GM19099 (cell line): ENCODE data around the gene TTC39C.

Experiments used
- POLR2A ChIP-seq: IDR thresholded peaks from 3 replicates; pipeline ENCODE4 v1.6.1; 2011; ENCODE audit warnings: low read depth; ENCODE audit not compliant: insufficient read length; ENCODE audit errors: extremely low read depth

Gene TTC39C

DNA sequence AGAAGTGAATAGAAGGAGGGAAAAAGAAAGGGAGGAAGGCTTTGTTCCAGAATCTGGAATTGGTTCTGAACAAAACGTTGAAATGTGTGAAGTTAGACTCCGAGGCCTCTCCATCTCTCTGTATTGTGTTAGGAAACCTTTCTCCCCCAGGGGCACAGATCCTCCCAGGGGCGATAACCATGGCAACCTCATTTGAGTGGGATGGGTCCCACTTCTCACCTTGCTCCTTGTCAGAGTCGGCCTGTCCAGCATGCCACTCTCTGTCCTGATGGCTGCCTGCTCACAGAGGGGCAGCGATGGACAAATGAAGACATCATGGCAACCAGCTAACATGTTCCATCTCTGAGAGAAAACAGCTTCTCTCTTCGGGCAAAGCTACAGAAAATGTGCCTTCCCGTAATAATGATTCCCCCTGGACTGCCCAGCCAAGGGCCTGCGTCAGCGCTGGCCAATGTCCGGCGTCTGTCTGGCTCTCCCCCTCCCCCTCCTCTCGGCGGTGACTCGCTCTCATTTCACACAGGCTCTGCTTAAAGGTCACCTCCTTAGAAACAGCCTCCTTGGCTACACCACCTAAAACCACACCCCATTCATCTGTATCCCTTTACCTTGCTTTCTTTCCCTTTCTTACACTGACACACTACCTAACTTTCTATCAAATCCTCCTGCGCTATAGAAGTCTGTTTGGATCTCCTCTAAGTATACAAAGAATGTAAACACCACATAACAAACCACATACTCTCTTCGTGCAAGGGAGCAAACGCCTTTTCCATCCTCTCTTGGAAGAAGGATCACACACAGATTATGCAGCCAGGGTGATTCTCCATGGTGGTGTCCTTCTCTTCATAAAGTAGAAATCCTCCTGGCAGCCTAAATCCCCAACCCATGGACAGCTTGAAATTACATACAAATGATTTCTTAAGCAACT, 32.1 kb upstream of the TTC39C start:
- no peak for TF ChIP-seq POLR2A

DNA sequence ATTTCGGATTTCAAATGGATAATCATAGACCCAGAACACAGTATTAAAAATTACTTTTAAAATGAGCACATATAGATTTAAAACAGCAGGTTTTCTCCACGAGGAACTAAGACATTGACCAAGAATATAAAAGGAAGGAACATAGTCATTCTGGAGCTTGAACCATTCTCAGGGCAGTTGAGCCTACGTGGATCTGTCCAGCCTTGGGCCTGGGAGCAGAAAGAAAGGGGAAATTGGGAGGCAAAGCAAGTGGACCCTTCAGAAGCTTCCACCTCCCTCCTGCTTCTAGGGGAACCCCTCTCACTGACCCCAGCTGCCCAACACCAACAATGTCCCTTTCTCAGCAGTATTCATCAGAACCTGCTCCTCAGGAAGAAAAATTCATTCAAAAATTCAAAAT, 31.4 kb upstream of the TTC39C start:
- no peak for TF ChIP-seq POLR2A

DNA sequence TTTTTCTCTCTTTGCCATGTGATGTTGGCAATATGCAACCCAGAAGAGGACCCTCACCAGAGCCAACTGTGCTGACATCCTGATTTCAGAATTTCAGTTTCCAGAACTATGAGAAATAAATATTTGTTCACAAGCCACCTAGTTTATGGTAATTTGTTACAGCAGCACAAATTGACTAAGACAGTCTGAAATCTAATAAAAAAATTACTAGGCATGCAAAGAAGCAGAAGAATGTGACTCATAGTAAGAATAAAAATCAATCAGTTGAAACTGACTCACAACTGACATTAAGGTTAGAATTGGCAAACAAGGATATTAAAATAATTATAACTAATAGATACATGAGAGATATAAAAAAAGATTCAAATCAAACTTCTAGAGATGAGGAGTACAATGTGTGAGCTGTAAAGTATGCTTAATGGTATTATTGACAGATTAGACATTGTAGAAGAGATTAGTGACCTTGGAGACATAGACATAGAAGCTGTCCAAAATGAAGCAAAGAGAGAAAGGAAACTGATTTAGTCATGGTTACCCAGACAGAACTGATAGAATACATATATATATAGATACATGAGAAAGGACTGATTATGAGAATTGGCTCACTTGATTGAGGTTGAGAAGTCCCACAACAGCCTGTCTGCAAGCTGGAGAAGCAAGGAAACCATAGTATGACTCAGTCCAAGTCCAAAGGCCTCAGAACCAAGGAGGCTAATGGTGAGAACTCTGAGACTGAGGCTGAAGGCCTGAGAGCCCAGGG, 27.8 kb upstream of the TTC39C start:
- TF ChIP-seq POLR2A = no peak

DNA sequence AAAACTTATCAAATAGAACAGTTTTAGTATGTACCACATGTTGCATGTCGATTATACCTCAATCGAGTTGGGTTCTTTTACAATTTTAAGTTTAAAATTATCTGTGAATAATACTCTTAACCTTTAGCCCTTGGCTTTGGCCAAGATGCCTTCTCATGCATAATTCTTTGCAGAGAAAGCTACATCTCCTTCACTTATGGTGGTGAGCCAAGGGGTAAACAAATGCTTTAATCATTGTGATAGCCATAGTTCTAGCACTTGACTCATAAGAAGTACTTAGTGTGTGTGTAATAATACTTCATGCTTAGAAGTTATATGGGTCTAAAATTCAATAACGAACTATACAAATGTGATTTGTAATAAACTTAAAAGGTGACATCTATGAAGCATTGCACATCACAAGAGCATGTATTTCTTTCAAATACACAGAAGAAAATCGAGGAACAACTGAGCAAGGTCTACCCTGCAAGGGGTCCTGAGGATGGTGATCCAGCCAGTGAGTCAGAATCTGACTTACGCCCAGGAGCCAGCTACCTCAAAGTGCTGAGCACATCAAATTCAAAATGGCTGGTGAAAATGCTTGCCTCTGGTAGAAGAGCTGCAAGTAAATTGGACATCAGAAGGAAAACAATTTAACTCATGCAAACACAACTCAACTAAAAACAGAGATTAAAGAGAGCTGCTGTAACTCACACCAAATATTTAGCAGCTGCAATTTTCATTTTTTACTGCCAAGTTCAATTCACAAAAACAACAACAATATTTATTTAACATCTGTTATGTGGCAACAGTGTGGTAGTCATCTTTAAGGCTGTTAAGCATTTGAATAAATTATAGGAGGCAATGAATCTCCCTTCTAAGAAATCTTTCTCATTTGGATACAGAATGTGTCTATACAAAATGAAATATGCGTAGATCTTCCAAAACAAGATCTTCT, 23.8 kb upstream of the TTC39C start:
- no peak for TF ChIP-seq POLR2A

- TF ChIP-seq POLR2A = no peak
Observed at GRCh38 chr18:23992089-23992940, 22.2 kb upstream of the TTC39C start.

- no peak for TF ChIP-seq POLR2A
Observed at GRCh38 chr18:23992941-23993280, 21.6 kb upstream of the TTC39C start.

- TF ChIP-seq POLR2A = no peak
Observed at GRCh38 chr18:23994361-23994902, 20.1 kb upstream of the TTC39C start.

GRCh38 chr18:23995180-23995579, 19.4 kb upstream of the TTC39C start:
- TF ChIP-seq POLR2A = no peak

GRCh38 chr18:23998018-23998417, 16.5 kb upstream of the TTC39C start:
- no peak for TF ChIP-seq POLR2A

GRCh38 chr18:23998820-23999219, 15.7 kb upstream of the TTC39C start:
- no peak for TF ChIP-seq POLR2A

DNA sequence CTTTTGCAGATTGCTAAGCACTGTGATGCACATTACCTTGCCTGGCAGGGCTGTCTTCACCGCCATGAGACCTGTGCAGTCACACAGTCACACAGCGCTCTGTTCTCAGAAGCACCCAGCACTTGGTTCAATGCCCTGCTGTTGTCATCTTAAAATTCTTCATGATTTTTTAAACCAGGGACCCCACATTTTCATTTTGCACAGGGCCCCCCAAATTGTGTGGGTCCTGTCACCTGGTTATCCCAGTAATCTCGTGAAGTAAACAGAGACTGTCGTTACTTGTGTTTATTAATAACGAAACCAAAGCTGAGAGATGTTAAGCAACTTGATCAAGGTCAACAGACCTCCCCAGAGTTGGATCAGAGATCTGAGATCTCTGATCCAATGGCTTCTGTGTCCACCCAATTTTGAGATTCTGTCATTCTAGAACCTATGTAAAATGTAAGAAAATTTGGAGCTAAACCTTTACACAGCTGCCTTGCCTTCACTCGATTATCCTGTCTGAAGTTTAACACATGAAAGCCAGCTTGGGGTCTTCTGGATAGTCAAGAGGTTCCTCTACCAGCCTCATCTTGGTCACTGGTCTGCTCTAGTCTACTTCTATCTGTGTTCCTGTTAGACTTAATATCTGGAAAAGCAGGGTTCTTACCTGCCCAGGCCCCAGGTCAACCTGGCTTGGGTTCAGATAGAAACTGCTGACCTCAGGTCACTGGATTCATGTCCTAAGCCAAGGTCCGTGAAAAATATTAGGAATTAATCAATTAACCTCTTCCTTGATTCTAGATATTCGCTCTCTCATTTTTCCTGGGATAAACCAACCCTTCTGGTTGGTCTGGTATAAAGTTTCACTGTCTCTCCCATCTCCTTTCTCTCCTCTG, 13.7 kb upstream of the TTC39C start:
- no peak for TF ChIP-seq POLR2A

- TF ChIP-seq POLR2A = no peak
Observed at GRCh38 chr18:24002479-24002878, 12.1 kb upstream of the TTC39C start.

GRCh38 chr18:24003288-24003687, 11.3 kb upstream of the TTC39C start:
- no peak for TF ChIP-seq POLR2A
